GM18873 (cell line): ENCODE results near the gene SUPT20HL1.
"Not testable (repeated sequence)": the region's sequence is repeated elsewhere in the genome, so short reads cannot be mapped to it uniquely, and the experiment has no call there.

Experiments used
- ATAC-seq: cut with Tn5 transposase; IDR thresholded peaks from one replicate; pipeline ENCODE4 v1.9.1; 2021; ENCODE audit warnings: mild to moderate bottlenecking, moderate library complexity, moderate number of reproducible peaks; ENCODE audit not compliant: unreplicated experiment, low FRiP score

SUPT20HL1 gene

GRCh38 chrX:24362089-24362745 lies 1.8 kb downstream of the SUPT20HL1 start:
- ATAC-seq, result not testable (repeated sequence)

GRCh38 chrX:24363432-24364181 lies 3.2 kb downstream of the SUPT20HL1 start:
- ATAC-seq, result not testable (repeated sequence)

- ATAC-seq, result no peak
These were observed 3.9 kb downstream of the SUPT20HL1 start for GRCh38 chrX:24364326-24364725.

- no peak for ATAC-seq
These were observed 4.6 kb downstream of the SUPT20HL1 start for GRCh38 chrX:24364851-24365538.

GRCh38 chrX:24366762-24367400 lies 6.4 kb downstream of the SUPT20HL1 start:
- not testable (repeated sequence) for ATAC-seq

GRCh38 chrX:24369816-24370215 lies 9.4 kb downstream of the SUPT20HL1 start:
- no peak for ATAC-seq

GRCh38 chrX:24371391-24371972 lies 11.0 kb downstream of the SUPT20HL1 start:
- no peak for ATAC-seq

GRCh38 chrX:24372021-24372763 lies 11.8 kb downstream of the SUPT20HL1 start:
- ATAC-seq, result no peak

GRCh38 chrX:24375600-24376131 lies 15.2 kb downstream of the SUPT20HL1 start:
- no peak for ATAC-seq

GRCh38 chrX:24376403-24376802 lies 16.0 kb downstream of the SUPT20HL1 start:
- no peak for ATAC-seq

GRCh38 chrX:24377195-24377594 lies 16.8 kb downstream of the SUPT20HL1 start:
- ATAC-seq, result no peak

- no peak for ATAC-seq
These were observed 17.6 kb downstream of the SUPT20HL1 start for GRCh38 chrX:24377911-24378468.

- no peak for ATAC-seq
These were observed 18.3 kb downstream of the SUPT20HL1 start for GRCh38 chrX:24378706-24379105.

GRCh38 chrX:24380262-24381187 lies 20.1 kb downstream of the SUPT20HL1 start:
- no peak for ATAC-seq

GRCh38 chrX:24382315-24382714 lies 21.9 kb downstream of the SUPT20HL1 start:
- not testable (repeated sequence) for ATAC-seq

GRCh38 chrX:24387724-24388123 lies 27.3 kb downstream of the SUPT20HL1 start:
- ATAC-seq, result no peak

GRCh38 chrX:24391389-24391788 lies 30.9 kb downstream of the SUPT20HL1 start:
- ATAC-seq, result no peak

GRCh38 chrX:24391843-24392242 lies 31.4 kb downstream of the SUPT20HL1 start:
- ATAC-seq, result no peak
